Islet precursor cell (in vitro differentiated cells): ENCODE measurements around the gene PNPLA5.
"Not testable (repeated sequence)": the region's sequence is repeated elsewhere in the genome, so short reads cannot be mapped to it uniquely, and the experiment has no call there.

Experiments
- DNase-seq: peaks from one replicate; pipeline ENCODE4 v3.0.0-alpha.2; 2018

The PNPLA5 gene, protein sequence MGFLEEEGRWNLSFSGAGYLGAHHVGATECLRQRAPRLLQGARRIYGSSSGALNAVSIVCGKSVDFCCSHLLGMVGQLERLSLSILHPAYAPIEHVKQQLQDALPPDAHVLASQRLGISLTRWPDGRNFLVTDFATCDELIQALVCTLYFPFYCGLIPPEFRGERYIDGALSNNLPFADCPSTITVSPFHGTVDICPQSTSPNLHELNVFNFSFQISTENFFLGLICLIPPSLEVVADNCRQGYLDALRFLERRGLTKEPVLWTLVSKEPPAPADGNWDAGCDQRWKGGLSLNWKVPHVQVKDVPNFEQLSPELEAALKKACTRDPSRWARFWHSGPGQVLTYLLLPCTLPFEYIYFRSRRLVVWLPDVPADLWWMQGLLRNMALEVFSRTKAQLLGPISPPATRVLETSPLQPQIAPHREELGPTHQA

DNA sequence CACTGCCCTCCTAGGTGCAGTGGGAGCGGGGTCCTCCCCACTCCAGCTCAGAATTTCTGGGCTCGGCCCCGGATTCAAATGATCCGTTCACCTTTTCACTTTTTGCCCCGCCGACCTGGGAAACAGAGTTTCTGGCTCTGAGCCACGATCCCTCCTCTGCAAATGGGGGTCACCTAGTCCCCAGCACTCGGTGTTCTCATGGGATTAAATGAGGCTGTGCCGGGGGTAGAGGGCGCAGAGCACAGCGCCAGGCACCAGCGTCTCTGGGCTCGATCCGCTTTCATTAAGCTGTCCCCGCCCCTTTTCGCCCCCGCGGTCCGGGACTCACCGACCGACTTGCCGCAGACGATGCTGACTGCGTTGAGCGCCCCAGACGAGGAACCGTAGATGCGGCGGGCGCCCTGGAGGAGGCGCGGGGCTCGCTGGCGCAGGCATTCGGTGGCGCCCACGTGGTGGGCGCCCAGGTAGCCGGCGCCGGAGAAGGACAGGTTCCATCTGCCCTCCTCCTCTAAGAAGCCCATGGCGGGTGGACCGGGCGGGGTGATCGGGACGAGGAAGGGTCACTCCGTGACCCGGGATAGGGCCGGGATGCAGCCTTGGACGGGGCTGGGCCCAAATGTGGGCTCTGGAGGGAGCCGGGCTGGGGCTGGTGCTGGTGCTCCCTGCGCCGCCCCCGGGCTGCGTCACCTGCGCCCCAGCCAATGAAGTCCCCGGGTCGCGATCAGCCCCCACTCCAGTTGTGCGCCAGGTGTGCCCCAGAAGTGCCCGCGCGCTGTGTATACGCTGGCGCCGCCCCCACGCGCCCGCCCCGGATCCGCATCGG lies at the start of gene PNPLA5:
TSS of gene PNPLA5 (minus strand) at position 654 of the 823 bp plus-strand sequence. CDS start at position 521, 133 bp downstream.
- DNase-seq = no peak

- no peak for DNase-seq
These were observed 49.6 kb upstream of the PNPLA5 start for GRCh38 chr22:43941449-43941848.

DNA sequence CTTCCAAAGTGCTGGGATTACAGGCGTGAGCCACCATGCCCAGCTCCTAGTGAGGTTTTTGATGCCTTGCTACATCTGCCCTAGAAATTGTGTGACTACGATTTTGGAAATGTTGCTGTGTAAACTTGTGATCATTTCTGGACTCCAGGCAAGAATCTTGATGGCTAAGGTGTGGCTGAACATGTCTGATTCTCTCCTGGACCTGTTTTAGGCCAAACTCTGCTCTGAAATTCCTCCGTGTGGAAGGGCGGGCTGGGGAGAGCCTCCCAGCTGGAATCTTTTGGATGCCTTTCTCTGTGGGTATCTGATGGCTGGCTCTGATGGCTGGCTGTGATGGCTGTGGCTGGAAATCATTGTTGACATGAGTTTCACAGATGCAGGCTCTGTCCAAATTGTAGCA lies 40.0 kb upstream of the PNPLA5 start:
- no peak for DNase-seq

DNA sequence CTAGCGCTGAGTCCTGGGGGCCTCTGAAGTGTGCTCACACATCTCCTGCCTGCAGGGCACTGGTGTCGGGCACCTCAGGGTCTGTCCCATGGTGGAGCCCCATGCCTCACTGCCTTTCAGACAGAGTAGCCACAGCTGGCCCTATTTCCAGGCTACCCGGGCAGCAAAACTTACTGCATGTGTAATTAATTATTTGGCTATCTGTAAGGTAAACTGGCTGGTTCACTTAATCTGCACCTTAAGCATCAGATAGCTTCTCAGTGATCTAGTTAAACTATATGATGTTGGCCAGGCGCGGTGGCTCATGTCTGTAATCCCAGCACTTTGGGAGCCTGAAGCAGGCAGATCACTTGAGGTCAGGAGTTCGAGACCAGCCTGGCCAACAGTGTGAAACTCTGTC lies 37.1 kb upstream of the PNPLA5 start:
- no peak for DNase-seq

DNA sequence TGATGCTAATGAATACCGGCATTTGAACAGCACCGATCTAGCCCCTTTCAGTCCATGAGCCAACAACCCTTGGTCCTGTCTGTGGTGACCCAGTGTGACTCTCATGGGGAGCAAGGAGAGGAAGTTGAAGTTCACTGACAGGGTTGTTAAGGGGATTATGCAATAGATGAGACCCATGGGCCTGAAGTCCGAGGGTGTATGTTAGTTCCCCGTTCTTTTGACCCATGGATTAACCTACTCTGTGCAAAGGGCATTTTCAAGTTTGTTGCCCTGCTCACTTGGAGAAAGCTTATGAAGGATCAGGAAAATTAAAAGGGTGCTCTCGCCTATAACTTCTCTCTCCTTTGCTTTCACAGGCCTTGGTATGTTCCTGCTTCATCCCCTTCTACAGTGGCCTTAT lies 36.7 kb upstream of the PNPLA5 start:
- DNase-seq = no peak

DNA sequence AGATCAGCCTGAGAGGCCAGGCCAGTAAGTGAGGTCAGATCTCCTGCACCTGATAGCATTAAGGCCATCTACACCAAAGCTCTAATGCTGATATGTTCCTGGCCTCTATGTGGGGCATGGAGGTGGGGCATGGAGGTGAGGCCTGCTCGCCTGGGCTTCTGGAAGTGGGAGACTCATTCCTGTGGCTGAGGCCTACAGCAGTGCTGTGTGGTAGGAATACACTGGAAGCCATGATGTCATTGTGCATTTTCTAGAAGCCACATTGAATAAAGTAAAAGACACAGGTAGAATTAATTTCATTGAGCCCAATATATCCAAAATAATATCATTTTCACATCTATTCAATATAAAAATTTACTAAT lies 34.5 kb upstream of the PNPLA5 start:
- DNase-seq = no peak

GRCh38 chr22:43925433-43926348 lies 33.9 kb upstream of the PNPLA5 start:
- DNase-seq = peak; percentile 90

GRCh38 chr22:43924877-43925276 lies 33.1 kb upstream of the PNPLA5 start:
- DNase-seq = no peak

DNA sequence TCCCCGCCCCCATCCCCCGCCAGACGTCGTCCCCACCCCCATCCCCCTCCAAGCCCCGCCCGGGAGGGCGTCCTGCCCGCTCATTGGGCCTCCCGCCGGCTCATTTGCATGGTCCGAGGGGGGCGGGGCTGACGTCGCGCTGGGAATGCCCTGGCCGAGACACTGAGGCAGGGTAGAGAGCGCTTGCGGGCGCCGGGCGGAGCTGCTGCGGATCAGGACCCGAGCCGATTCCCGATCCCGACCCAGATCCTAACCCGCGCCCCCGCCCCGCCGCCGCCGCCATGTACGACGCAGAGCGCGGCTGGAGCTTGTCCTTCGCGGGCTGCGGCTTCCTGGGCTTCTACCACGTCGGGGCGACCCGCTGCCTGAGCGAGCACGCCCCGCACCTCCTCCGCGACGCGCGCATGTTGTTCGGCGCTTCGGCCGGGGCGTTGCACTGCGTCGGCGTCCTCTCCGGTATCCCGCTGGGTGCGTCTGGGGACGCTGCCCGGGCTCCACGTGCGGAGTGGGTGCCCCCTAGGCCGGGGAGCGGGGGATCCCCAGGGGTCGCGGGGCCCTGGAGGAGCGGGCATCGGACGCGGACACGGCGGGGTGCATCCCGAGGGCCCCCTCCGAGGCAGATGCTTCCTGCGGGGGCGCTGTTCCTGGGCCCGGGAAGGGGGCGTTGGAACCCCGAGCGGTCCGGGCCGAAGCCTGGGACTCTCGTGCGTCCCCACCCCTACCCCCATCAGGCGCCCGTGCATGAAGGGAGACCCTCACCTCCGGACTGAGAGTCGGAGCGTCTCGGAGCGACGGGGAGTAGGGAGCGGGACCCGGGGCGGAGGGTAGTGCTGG lies 32.0 kb upstream of the PNPLA5 start, which contains the start of gene PNPLA3:
TSS of gene PNPLA3 (plus strand) at position 175 of the 834 bp plus-strand sequence. CDS start at position 282, 107 bp downstream.
- DNase-seq = peak; percentile 98

DNA sequence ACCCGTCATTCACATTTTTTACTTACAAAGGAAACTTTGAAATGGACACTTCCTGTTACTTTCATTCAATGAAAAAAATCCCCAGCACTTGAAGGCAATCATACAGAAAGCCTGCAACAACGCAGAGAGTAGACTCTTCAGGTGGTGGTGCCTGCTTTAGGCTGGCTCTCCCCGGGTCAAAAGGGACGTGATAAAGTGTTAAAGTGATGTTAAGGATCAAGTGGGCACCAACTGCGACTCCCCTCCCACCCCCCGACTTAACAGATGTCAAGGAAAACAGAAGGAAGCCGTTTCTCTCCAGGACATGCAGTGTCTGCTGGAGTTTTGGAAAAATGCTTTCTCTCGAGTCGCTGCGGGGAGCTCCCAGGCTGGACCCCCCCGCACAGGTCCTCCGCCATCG lies 31.4 kb upstream of the PNPLA5 start:
- DNase-seq = no peak

GRCh38 chr22:43922123-43922522 lies 30.3 kb upstream of the PNPLA5 start:
- no peak for DNase-seq

DNA sequence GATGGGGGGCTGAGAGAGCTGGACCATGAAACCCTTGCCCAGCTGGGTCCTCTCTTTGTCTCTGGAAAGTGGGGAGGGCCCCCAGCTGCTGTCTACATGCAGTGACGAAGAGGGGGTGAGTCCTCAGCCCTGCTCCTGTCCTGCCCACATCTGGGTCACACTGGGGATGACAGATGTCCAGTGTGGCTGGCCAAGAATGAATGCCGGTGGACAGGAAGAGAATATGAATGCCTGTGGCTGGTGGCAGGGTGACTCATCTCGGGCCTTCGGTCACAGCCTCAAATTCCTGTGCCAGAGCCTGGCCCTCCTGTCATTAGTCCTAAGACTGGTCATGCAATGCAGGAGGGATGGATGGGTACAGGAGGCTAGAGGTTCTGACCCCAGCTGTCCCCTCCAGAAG lies 29.6 kb upstream of the PNPLA5 start:
- peak; percentile 76 for DNase-seq

GRCh38 chr22:43919106-43919973 lies 27.5 kb upstream of the PNPLA5 start:
- no peak for DNase-seq

- no peak for DNase-seq
These were observed 25.7 kb upstream of the PNPLA5 start for GRCh38 chr22:43917521-43917920.

DNA sequence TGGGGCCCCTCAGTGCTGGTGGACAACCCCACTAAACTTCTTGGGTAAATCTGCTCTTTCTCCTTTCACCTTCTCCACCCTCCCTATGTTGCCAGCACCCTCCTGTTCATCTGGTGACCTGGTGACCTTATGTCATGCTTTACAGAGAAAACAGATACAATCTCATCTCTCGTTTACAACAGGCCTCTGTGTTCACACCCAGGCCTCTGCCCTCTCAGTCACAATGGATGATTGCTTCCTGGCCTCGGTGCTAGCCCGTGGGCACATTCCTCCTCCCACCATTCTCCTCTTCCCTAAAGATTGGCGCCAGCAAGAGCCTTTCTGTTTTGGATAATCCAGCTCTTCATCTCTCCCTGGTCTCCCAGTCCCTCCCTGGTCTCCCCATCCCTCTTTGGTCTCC lies 19.5 kb upstream of the PNPLA5 start:
- DNase-seq = peak; percentile 68

GRCh38 chr22:43910178-43910695 lies 18.4 kb upstream of the PNPLA5 start:
- DNase-seq = no peak

- no peak for DNase-seq
These were observed 17.9 kb upstream of the PNPLA5 start for GRCh38 chr22:43909708-43910107.

- no peak for DNase-seq
These were observed 13.9 kb upstream of the PNPLA5 start for GRCh38 chr22:43905681-43906080.

- not testable (repeated sequence) for DNase-seq
These were observed 12.6 kb upstream of the PNPLA5 start for GRCh38 chr22:43904412-43904811.

- DNase-seq = not testable (repeated sequence)
These were observed 11.2 kb upstream of the PNPLA5 start for GRCh38 chr22:43903033-43903432.
